CD4-positive, alpha-beta T cell treated with Interleukin-17A for 4 hours (primary cell): ENCODE results near the gene PRDM16.

Experiments
- DNase-seq: peaks from one replicate; pipeline ENCODE4 v3.0.0-alpha.2; 2020; ENCODE audit warnings: mixed read lengths

The PRDM16 gene

DNA sequence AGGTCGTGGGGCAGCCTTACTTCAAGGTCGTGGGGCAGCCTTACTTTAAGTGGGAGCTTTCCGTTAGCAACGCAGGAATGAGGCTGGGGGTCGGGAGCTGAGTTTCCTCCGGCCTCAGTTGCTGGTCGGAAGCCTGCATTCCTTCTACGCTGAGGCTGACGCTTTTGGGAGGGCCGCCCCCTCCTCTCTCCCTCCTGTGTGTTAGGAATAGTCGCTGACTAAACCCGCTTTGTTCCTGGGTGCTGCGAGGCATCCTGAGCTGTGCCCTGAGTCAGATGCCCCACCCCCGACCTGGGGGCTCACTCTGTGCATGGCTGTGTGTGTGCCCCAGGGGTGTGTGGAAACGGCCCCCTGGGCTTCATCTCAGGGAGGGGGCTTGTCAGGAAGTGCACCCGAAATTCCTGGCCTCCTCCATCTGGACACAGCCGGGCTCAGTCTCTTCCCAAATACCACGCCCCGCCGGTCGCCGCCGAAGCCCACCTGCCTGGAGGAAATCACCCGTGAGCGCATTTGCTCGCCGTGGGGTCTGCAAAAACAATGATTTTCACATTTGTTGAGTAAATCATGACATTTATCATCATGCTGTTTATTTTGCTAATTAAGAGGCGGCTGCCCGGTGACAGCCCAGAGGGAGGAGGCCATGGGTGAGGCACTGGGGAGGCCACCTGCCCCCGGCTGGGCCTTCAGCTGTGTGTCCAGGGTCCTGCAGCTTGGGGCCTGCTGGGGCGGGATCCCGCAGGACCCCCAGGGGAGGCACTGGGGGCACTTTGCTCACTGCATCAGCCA lies 121.4 kb downstream of the PRDM16 start:
- DNase-seq, result no peak

DNA sequence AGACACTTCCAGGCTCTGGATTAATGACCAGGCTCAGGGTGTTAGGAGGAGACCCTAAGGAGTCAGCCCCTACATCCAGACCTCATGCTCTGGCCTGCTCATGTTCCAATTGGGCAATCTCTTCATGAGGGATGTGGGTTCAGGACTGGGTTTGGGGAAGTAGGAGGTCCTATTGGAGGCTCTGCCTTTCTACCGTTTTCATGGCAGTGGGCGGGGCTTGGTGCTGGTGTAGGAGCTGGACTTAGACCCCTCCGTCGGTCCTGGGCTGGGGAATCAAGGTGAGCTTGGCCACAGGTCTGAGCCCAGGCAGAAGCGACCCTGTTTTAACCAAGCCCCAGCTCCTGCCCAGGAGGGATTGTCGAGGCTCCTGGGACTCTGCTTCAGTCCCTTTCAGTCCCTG lies 123.4 kb downstream of the PRDM16 start:
- DNase-seq, result no peak

DNA sequence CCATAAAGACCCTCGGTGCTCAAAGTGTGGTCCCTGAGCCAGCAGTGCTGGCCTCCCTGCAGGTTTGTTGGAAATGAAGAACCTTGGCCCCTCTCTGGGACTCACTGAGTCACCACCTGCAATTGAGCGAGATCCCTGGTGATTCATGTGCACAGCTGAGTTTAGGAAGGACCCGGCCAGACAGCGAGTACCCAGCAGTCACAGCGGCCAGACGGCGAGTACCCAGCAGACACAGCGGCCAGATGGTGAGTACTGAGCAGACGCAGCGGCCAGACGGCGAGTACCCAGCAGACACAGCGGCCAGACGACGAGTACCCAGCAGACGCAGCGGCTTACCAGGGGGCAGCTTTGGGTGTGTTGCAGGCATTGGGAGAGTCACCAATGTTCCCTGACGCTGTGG lies 123.8 kb downstream of the PRDM16 start:
- no peak for DNase-seq

DNA sequence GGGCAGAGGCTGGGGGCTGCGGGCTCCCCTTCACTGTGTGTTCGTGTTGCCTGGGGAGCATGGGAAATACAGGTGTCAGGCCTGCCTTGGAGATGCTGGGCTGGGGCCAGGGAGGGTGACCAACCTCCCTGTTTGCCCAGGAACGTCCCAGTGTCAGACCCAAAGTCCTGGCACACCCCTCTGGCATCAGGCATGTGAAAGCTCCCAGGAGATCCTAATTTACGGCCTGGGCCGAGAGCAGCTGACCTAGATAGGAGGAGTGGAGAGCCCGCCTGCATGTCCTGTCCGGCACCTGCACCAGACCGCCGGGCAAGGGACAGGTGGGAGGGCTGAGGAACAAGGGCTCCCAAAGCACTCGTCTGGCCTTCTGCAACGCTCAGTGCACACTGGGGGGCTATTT lies 124.8 kb downstream of the PRDM16 start:
- DNase-seq, result no peak

DNA sequence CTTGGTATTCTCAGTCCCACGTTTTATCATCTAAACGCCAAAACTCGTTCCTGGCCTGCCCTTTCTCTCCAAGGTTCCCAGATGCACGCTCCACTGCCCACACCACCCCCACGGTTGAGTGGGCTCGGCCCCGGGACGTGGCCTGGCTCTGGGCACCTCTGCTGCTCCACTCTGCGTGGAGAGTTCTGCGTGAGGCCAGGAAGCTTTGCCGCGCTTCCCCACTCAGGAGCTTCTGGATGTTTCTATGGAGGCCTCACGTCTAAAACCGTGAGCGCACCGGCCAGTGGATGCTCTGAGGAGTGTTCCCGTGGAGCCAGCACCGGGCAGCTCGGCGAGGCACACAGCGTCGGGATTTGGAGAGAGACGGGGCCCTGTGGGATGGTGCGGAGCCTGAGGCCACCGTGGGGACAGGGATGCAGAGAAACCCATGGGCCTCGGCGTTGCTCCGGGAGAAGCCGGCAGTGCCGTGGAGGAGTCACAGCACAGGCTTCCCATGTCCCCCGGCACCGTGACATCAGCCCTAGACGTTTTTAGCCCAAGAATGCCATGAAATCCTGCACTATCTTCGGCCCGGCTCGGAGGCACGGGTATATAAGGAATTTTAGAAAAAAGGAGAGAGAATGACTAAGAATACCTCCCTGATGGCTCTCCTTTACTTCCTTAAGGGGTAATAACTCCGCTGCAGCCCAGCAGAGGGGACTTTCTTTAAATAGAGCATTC lies 125.9 kb downstream of the PRDM16 start:
- no peak for DNase-seq

DNA sequence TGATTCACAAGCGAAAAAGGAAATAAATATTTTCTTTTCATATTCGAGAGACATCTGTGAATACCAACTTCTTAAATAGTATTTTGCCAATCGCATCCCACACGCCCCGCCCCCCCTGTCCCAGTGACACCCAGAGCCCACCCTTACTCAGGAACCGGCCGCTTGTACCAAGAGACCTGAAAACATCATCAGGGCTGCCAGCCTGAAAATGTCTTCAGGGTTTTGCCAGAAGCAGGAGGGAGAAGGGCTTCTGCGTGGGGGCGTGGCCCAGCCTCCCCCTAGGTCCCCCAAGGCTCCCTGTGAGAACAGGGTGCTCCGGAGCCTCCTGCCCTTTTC lies 126.4 kb downstream of the PRDM16 start:
- no peak for DNase-seq

DNA sequence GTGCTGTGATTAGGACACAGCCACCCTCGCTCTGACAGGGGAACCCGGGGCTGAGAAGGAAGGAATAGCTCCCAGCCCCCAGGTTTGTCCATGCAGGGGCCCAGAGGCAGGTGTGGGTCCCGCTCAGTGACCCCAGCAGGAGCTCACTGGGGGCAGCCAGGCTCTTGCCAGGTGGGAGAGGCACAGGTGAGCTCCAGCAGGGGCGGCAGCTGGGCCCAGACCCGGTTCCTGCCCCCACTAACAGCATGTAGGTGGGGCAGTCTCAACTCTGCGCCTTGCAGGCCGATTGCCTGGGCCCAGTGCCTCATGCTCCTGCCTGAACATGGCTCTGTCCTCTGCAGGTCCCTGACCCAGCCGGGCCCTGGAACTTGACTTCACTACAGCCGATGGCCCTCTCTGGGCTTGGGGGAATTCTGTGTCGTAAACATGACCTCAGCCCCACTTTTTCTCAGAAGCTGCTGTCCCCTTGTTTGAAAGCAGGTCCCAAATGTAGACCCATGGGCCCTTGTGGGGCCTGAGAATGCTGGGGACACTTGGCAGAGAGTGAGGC lies 127.0 kb downstream of the PRDM16 start:
- DNase-seq, result no peak

DNA sequence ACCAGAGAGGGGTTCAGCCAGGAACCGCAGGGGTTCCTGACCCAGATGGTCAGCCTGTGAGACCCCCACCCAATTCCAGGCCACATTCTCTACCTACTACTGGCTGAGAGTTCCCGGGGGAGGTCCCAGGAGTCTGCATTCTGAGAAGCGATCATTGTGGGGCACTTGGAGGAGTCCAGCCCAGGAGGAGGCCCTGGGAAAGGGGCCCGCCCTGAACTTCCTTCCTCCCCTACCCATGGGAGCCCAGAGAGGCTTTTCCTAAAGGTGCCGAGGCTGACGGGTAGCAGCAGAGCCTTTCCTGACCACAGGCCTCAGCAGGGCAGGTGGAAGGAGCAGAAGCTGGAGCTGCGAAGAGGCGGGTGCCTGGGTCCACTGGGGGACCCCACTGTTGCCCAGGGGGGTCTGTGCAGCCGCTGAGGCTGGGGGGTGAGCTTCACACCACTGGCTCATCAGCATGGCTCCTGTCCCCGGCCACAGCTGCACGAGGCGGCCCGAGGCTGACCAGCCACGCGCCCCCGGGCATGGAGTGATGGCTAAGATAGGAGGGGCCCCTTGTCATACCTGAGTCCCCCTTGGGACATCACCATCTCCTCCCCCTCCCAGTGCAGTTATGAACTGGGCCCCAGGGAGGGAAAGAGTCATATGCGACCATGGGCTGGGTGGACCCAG lies 127.7 kb downstream of the PRDM16 start:
- no peak for DNase-seq

DNA sequence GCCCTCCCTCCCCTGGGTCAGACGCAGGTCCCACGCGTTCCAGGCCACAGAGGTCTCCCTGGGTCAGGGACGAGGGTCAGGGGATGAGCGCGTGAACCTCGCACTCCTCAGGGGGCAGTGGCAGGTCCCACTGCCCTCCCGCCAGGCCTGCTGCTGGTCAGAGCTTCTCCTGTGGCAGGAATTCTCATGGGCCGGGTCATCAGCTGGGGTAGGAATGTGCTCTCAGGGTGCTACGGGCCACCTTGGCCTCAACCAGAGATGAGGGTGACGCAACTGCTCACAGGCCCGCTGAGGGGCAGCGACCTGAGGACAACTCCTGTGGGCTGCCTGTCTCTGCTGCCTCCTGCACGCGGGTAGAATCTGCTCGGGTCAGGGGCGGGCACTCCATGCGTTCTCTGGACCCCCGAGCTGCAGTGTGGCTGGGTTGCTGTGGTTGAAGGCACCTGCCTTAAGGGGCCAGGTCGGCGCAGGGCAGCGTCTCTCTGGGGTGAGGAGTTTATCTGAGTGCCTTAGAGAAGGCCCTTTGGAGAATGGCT lies 128.8 kb downstream of the PRDM16 start:
- DNase-seq, result no peak

DNA sequence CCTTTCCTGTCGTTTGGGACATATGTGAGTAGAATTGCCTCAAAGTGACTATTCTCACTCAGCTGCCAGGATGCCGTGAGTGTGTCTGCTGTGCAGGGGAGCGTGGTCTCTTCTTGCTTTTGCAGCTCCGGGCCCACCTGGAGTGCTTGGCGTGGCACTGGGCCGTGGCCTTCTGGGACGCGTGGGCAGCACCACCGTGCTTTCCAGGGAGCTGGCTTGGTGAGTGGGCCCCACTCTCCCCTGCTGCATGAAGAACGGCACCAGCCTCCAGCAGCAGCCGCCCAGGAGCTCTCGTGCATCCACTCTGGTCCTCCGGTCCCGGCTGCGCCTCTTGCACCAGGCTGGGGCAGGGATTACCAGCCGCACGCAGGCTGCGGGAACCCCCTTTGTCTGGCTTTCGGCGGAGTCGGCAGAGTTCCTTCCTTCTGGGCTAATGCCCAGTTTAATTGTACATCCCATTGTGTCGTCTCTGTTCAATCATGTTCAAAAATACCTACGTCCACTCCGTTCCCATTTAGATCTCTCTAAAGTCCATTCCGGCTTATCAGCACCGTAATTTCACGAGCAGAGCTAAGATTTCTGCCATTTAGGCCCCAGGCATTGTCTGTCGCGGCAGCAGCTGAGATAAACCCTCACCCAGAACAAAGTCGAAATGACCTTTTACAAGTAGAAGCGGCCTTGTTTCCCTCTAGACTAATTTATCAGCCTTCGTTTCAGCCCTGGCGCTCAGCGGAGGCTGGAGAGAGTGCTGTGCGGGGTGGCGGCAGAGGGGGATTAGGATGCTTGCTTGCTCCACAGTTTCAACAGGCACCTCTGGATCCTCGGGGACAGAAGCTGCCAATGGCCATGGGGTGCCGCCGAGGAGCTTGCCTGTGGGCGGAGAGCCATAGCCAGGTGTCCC lies 129.6 kb downstream of the PRDM16 start:
- DNase-seq, result no peak

DNA sequence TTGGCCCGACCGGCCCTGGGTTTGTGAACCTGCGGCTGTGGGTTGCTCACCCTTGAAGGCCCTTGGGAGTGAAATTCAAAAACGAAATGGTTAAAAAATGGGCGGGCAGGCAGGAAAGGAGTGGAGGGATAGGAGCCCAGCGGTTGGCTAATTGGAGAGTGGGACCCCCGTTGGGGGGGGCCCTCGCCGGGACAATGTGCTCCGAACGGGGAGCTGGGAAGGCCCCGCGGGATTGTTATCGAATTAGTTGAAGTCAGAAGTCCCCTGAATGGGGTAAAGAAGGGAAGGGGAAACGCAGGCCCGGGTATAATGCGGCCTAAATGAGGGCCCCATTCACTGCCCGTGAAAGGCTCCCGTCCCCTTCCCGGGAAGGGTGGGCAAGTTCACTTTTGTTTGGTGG lies 135.7 kb downstream of the PRDM16 start:
- no peak for DNase-seq

DNA sequence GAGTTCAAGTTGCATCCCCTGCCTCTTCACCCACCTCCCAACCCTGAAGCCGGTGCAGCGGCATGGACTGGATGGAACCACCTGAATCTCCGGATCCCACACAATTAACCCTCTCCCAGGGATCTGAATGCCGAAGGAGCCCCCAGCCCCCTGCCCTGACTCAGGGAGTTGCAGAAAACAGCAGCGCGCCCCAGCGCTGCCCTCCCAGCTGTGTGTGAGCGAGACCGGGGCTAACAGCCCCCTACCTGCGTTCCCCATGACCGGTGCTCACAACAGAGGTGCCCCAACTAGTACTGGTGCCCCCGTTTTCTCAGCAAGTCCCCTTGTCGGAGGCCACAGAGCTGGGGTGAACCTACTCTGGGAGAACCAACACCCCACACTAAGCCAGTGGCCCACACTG lies 136.8 kb downstream of the PRDM16 start:
- DNase-seq, result no peak

DNA sequence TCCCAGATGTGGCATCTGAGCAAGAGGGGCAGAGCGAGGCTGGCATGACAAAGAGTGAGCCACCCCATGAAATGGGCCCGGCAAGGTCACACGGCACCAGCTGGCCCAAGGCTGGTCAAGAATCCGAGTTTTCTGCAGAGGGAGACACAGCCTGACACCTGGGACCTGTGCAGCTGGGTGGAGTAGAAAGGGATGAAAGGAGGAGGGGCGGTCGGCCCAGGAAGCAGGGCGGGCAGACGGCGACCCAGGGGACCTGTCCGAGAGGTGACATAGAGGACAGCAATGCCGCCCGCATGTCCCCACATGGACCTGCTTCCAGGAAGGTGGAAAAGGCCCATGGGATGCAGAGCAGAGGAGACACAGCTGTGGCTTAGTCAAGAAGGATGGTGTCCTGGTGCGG lies 137.7 kb downstream of the PRDM16 start:
- no peak for DNase-seq

DNA sequence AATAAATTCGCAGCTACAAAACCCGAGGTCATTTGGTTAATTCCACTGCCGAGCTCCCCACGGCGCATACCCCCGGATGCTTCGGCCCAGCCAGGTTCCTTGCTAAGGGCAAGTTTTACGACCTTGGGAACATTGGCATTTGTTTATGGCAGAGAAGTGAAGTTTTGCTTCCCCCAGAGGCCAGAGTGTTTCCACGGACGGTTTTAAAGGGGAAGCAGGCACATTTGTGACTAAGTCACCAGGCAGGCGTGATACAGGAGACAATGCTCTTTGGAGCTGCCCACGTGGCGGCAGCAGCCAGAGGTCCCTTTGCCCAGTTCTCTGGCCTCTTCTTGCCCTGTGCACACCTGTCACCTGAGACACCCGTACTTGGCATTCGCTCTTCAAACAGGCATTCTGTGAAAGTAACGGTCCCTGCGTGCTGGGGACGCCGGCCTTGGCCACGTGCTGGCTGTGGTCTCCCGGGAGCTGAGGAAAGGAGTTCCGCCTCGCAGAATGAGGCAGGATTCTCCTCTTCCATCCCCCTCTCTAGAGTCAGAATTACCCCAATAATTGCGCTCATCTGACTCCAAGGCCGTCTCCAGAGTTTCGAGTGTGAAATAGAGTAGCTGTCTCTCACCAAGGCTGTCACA lies 138.3 kb downstream of the PRDM16 start:
- no peak for DNase-seq

DNA sequence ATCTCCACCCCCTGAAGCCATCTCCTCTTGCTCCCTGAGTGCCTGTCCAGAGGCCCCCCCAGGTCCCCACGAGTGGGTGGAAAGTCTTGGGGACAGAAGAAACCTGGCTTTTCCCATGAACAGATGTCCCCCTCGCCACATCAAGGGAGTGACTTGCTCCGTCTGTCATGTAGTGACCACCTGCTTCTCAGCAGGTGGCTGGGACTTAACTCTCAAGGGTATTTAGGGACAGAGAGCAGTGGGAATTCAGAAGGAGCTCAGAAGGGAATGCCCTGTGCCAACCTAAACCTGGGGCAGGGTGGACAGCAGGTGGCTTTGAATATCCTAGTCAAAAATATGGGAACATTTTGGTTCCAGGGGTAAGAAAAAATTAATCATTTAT lies 139.8 kb downstream of the PRDM16 start:
- DNase-seq, result no peak

DNA sequence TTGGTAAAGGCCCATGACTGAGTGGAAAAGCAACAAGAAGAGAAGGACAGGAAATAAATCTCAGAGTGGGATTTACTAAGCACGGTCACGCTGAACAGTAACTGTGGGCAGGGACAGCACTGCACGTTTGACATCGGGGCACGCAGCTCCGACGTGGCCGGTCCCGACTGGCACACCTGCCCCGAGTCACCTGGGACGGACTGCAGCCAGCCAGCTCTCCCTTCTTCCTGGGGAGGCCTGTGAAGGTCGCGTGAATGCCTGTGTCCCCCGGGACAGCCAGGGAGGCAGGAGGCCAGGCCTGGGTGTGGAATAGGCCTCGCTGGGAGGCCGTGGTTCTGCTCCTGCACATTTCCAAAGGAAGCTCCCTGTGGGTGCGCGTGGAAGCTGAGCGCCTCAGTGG lies 140.2 kb downstream of the PRDM16 start:
- DNase-seq, result no peak

DNA sequence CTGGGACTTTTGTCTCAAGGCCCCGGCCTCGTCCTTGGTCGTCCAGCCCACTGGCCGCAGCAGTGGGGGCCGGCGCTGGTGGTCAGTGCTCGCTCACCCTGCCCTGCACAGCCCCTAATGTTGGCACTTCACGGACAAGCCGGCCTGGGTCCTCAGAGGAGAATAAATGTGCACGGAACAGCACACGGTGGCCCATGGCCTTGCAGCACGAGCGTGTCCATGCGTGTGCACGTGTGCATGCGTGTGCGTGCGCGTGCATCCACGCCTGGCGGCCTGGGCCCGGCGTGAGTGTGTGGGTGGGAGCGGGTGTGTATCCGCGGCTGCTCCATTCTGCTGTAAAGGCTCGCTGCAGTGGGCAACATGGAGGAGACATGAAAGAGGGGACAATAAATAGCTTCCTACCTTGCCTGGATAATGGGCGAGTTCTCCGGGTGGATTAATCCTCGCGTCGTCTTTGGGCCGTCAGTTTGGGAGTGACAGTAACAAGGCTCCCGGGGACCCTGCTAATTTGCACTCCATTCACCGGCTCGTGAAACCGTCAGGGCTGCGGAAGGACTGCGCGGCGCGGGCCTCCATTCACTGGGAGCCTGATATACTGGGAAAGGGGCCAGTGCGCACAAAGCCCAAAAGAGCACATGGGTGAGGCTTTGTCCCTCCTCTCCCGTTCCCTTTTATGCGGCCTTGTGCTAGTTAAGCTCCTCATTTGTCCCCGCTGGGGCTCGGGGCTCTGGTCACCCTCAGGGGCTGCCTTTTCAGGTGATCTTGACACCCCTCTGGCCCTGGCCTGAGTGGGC lies 142.8 kb downstream of the PRDM16 start:
- no peak for DNase-seq

DNA sequence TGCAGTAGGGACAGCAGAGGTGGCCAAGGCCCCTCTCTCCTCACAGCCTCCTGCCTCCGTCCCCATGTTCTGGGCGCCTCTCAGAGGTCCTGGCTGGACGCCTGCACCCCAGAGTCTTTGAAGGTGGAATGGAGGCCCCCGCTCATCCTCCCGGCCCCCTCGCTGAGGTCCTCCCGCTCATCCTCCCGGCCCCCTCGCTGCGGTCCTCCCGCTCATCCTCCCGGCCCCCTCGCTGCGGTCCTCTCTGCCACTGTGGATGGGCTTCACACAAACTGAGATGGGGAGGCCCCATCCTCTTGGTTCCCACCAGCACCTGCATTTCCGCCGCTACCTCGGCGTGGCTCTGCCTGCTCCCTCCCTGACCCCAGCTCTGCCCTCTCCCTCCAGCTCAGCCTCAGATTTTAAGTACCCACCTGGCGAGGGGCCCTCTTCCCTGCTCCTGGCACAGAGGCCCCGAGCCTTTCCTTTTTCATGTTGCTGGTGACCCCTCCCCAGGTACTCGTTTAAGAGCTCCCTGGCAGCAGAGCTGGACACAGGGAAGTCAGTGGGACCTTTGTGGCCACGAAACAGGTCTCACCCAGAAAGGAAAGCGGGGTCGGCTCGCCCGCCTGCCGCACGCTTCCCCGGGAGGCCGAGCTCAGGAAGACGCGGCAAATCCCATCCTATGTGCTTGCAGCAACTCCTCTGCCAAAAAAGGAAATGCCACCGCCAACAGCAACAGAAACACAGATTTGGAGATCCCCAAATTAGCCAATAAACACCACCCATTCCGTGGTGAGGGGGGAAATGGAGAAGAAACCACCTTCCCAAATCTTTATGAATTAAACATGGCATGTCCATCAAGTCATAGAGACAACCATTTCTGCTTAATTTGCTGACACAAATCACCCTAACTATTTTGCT lies 143.7 kb downstream of the PRDM16 start:
- DNase-seq, result no peak

DNA sequence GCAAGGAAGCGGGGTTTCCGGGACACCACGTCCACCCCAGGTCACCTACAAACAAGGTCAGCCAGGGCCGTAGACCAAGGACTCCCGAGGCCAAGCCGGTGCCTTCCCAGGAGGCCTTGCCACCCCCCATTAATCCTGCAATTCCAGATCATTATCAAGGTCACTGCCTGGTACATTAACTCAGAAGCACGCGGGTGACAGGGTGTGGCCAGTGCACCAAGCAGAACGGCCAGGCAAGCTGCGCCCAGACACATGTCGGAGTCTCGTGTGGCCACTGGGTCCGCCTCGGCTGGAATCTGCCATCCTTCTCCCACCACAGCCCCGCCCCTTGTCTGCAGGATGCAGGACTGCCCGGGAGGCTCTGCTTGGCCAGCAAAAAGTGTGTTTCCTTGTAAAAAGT lies 144.7 kb downstream of the PRDM16 start:
- no peak for DNase-seq
